Measurements from ENCODE around the gene GRK1.

The GRK1 gene

GRCh38 chr13:113763254-113763653 is 96.2 kb downstream of the GRK1 start:
- no peak for DNase-seq

GRCh38 chr13:113763961-113764792 is 97.2 kb downstream of the GRK1 start:
- no peak for DNase-seq

GRCh38 chr13:113764793-113765563 is 98.0 kb downstream of the GRK1 start:
- DNase-seq: no peak

DNA sequence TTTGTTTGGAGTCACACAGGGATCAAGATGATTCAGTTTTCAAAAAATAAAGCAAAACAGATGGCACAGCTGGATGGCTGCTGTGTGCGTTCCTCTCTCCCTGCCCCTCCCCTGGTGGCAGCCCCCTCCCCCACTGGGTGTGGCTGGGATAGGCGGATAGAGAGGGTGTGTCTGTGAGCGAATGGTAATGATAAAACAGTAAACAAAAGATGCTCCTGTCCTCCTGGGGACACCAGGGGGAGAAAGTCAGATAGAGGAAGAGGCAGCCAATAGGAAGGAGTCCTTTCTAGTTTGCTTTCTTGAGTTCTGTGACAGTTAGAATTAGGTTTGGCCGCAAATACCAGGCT is 98.5 kb downstream of the GRK1 start:
- no peak for DNase-seq

DNA sequence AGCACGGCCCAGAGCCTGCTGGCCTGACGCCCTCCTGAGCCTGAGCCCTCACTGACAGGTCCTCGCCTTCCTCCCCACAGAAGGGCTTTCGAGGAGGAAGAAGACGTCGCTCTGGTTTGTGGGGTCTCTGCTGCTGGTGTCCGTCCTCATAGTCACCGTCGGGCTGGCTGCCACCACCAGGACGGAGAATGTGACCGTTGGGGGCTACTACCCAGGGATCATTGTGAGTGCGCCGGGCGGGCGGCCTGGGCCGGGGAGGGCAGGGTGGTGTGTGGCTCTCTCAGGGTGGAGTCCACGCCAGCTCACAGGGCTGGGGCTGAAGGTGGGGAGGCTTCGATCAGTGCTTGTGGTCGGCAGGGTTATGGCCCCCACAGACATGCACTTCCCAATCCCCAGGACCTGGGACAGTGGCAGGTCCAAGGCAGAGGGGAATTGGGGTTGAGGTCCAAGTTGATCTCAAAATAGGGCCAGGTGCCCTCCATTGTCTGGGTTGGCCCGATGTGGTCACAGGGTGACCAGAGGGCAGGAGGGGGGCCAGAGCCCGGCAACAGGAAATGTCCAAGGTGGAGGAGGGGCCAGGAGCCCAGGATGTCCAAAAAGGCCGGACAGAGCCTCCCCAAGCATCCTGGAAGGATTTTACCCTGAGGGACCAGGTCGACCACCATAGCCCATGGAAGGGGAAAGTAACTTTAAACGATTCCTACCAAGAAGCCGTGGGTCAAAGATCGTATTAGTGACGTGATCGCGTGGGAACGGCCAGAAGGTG is 99.2 kb downstream of the GRK1 start:
- no peak for DNase-seq

DNA sequence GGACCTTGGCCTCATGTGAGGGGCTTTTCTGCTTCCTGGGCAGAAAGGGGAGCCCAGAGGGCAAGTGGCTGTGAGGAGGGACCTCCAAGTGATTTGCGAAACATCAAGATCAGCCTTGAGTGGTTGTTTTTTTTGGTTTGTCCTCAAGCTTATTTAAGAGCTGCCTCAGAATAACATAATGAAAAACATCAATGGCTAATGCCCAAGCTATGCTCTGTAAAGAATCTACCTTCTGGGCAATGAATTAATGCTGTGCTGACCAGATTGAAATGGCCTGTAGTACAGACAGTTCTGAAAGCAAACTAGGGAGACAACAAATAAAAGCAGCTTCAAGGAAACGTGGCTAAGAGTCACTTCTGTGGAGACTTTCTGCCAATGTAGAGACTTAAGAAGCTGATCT is 100.3 kb downstream of the GRK1 start:
- no peak for DNase-seq

DNA sequence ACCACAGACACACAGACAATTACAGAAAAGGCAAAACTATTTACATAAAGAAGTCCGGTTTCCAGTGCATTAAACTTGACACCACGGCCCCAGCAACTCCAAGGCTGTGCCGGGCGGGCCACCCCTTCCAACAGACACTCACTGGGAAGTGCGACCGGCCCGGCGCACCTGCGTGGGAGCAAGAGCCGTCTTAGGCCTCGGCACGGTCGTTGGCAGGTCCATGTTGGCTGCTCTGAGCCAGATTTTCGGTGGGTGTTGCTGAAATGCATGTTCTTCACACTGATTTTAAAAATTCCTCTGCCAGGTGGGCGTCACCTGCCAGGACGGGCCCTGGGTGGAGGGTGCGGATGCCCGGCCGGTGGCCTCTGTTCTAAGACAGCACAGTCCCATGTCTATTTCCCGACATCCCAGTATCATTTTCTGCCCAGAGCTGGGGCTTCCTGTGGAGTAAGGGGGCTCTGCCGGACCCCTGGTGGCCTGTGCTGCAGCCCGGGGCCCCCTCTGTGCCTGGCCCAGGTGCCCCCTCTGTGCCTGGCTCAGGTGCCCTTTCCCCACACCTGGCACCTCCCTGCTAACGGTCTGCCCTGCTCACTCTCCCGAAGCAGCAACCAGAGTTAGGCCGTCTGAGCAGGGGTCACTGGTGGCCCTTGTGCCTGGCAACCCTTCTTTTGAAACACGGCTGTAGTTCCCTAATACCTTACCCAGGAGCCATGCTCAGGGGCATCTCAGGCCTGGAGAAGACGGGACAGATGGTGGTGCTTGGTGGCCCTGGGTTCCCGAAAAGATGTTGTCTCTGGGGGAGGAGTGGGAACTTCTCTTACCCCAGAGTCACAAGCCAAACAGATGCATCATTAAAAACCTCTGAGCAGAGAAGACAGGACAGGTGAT is 101.2 kb downstream of the GRK1 start:
- DNase-seq: no peak

DNA sequence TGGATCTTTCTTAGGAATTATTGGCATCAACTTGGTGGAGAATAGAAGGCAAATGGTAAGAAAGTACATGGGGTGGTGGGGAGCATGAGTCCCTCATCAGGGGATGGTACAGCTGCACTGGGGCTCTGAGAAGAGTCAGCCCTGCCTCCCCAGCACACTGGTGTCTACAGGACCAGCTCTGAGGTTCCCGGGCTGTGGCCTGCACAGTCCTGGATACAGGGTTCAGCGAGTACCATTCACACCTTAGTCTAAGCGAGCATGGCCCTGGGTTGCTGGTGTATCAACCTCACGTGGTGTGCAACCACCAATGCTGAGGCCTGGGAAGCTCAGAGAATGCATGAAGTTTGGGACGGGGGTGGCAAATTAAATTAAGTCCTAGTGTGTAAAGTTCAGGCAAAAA is 102.1 kb downstream of the GRK1 start:
- DNase-seq: no peak

- DNase-seq: no peak
These were observed 102.9 kb downstream of the GRK1 start for GRCh38 chr13:113769881-113770280.

DNA sequence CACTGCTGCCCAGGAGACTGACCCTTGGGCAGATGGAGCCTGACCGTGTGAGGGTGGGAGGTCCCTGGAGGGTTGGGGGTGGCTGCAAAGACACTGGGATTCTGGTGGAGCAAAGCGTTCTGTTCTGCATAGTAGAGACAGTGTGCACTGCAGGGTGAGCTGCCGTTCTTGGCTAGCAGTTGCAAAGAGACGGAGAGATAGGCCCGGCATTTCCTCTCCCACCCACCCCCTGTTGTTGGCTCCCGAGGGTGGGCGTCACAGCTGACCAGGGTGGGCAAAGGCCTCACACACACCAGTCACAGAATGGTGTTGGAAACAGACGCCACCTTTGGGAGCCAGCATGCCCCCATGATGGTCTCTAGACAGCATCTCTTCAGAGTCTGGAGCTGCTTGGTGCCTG is 103.4 kb downstream of the GRK1 start:
- DNase-seq: no peak

DNA sequence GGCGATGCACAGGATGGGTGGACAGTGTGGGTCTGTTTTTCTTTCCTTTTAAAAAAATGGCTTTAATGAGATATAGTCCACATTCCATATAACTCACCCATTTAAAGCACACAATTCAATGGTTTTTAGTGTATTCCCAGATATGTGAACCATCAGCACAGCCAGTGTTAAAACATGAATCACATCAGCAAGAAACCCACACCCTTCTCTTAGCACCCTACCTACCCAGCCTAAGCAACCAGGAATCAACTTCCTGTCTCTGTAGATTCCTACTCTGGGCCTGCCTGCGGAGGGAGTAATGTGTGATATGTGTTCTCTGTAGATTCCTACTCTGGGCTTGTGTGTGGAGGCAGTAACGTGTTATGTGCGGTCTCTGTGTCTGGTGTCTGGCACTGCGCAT is 103.9 kb downstream of the GRK1 start:
- DNase-seq: no peak

GRCh38 chr13:113771709-113772331 is 104.8 kb downstream of the GRK1 start:
- DNase-seq: no peak

DNA sequence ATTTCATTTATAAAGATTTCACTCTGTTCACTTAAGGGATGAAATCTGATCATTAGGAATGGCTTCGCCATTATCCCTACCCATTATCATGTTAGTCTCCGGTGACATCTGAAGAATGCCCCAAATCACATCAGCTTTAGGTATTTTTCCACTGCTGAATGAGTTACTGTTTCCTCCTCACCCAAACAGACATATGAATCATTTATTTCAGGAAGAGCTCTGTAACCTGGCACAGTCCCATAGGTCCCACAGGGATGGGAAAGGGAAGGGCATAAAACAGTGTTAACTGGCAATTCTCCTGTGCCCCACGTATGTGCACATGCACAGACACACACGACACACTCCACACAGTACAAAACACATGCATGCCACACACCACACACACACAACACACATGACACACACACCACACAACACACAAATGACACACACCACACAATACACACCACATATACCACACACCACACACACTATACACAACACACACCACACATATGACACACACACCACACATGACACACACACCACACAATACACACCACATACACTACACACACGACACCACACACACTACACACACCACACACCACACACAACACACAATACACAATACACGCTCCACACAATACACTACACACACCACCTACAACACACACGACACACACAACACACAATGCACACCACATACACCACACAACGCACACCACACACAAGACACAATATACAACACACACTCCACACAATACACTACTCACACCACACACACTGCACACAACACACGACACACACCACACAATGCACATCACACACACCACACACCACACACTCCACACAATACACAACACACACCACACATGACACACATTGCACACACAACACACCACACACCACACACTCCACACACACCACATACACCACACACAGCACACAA is 107.4 kb downstream of the GRK1 start:
- no peak for DNase-seq

- no peak for DNase-seq
These were observed 108.6 kb downstream of the GRK1 start for GRCh38 chr13:113775451-113776145.

- DNase-seq: no peak
These were observed 109.5 kb downstream of the GRK1 start for GRCh38 chr13:113776231-113777125.

GRCh38 chr13:113777311-113778260 is 110.6 kb downstream of the GRK1 start:
- no peak for DNase-seq

- DNase-seq: no peak
These were observed 114.6 kb downstream of the GRK1 start for GRCh38 chr13:113781571-113781970.

DNA sequence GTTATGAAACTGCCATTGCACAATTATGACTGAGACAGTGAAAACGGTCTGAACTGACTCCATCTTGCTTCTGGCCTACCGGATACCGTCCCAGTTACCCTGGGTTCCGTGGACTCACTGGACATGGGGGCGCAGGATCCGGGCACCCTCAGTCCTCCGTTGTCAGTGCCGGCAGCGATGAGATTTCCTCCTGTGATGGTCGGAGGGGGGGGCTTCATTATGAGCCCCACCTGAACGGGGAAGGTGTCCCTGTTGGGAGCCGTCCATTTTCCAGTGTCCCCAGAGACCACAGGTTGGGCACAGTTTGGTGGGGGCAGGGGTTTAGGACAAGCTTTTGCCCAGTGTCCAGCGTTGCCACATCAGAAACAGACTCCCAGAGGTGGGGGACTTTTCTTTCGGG is 115.5 kb downstream of the GRK1 start:
- no peak for DNase-seq
